HG02973 (cell line): ENCODE data around the gene DCLRE1A.

ENCODE experiments used
- ATAC-seq: cut with Tn5 transposase; IDR thresholded peaks from one replicate; pipeline ENCODE4 v1.9.1; 2021; ENCODE audit warnings: moderate library complexity; ENCODE audit not compliant: unreplicated experiment

Gene DCLRE1A

DNA sequence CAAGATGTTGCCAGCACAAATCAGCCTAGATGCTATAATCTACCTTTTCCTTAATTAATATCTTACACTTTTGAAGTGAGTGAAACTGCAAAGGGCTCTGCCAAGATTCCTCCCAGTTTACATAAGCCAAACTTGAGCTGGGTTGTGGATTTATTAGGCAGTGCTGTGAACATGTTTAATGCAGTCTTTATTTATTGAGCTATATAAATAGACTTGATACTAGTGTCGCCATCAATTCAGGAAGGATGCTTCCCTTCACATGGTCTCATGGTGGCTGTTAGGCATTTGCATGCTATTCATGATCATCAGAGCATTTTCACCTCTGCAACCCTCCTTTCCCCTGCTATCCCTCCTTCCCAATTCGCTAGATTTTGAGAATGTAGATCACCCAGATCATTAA, 62.2 kb downstream of the DCLRE1A start:
- ATAC-seq: no peak

DNA sequence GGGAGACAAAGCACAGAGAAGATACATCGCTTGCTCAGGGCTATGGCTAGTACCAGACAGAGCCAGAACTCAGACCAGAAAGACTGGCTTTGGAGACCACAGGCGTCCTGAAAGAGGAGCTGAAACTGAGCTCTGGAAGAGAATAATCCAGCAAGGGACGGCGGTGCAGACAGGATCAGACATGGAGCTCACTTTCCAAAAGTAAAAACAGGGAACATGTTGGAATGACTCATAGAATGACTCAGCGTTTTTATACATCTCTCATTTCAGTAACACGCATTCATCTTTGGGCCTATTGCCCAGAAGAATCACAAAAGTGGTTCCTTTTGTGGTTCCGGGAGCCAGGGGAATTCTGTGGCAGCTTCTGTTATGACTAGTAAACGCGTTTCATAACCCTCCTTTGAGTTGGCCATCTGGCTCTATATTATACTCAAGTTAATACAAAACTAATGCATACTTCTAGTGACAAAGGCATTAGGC, 65.2 kb downstream of the DCLRE1A start:
- ATAC-seq: peak; percentile 85
